HG03045 (cell line): ENCODE results near the gene MYCBP2.
"Not testable (repeated sequence)": the region's sequence is repeated elsewhere in the genome, so short reads cannot be mapped to it uniquely, and the experiment has no call there.

ENCODE experiments used
- ATAC-seq: cut with Tn5 transposase; IDR thresholded peaks from one replicate; pipeline ENCODE4 v1.9.1; 2021; ENCODE audit warnings: mild to moderate bottlenecking, moderate library complexity; ENCODE audit not compliant: unreplicated experiment

Gene MYCBP2

DNA sequence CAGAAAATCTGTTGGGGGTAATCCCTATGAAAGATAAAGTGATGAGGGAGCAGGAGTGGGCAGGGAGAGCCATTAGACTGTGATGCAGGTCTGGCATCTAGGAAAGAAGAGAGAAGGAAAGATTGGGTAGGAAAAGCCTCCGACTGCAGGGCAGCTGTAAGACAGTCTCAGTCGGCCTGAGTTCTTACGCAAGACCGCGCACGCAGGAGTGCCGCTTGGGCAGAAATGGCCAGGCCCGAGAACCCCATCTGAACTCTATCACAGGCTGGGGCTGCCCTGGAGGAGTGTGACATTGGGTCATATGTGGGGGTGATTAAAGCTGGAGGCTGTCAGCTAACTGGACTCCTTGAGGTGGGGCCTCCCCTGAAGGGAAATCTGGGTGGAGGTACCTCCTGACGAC, 286.1 kb downstream of the MYCBP2 start:
- no peak for ATAC-seq

DNA sequence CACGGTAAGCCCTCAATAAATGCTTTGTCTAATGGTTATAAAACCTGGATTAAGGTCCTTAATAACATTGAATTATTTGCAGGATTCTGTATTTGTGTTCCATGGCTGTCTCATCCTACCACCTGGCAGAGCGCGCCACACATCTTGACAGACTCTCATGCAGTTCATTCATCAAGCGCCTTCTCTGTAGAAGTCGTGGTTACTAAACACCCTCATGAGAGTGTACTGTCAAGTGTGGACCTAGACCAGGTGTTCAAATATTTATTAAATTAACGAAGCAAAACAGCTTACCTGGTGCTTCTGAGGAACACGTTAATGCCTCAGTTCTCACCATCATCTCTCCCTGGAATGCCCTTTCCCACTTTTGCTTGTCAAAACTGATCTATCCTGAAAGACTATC, 286.8 kb downstream of the MYCBP2 start:
- ATAC-seq = no peak

DNA sequence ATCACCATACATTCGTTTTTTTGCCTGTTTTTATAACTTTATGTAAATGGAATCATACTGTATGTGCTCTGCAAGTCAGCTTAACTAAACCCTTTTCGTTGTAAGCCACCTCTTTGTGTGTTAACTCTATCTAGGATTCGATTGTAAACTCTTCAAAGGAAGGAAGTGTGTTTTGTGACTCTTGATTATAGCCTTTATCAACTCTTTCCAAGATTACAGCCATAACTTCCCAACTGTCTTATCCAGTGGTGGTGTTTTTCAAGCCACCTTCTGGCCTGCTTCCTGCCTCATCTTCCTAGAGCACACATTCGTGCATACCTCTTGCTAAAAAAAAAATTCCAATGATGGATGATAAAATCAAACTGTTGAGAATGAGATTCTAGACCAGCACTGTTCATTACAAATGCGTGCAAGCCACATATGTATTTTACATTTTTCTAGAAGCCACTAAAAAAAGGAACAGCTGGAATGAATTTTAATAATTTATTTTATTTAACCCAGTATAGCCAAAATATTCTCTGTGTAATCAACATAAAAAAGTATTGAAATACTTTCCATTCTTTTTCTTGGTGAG, 287.9 kb downstream of the MYCBP2 start:
- ATAC-seq = no peak

DNA sequence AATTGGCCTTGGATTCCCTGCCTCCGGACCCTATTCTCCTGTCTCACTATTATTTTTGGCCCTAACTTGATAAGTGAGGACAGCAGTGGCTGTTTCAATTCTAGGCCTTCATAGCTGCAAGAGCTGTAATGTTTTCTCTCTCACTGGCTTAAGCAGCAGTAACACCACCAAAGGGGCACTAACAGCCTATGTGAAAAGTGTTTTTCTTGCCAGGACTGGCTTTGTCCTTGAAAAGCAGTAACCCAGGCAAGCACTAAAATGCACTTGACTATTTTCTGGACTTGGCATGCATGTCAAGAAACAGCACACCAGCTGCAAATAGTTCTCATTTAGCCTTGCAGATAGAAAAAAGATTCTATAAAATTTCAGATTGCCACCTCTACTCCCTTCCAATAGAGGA, 290.6 kb downstream of the MYCBP2 start:
- no peak for ATAC-seq

DNA sequence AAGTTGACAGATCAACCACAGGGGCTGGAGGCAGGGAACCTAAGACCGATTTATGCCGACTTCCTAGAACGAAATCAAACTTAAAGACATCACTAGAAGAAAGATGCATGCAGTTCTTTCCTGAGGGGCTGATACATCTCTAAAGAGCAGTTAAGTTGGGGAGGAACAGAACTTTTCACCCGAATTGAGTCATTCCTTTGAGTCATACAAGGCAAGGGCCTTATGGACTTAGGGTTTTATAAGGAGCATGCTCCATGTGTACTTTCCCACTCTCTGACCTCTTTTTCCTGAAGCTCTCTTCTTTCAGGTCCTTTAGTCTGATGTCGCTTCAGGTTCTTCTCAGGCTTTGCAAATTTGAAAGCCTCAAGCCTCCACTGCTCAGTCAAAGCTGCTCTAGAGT, 292.0 kb downstream of the MYCBP2 start:
- no peak for ATAC-seq

DNA sequence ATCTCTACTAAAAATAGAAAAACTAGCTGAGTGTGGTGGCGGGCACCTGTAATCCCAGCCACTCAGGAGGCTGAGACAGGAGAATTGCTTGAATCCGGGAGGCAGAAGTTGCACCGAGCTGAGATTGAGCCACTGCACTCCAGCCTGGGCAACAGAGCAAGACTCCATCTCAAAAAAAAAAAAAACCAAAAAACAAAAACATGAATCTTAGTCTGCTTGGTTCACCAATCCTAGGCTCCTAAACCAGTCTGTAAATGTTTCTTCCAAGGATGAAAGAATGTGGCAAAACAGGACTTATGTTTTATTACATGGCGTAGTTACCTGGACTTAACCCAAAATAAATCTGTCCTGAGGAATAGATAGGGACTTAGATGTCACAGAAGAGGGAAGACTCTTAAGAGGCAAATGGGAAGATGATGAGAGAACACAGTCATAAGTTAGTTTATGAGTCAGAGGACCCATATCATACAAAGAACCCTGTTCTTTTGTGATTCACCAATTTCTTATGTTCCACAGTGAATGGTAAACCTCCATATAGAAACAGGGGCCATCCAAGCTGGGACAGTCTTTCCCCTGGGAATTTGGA, 293.1 kb downstream of the MYCBP2 start:
- ATAC-seq = no peak

DNA sequence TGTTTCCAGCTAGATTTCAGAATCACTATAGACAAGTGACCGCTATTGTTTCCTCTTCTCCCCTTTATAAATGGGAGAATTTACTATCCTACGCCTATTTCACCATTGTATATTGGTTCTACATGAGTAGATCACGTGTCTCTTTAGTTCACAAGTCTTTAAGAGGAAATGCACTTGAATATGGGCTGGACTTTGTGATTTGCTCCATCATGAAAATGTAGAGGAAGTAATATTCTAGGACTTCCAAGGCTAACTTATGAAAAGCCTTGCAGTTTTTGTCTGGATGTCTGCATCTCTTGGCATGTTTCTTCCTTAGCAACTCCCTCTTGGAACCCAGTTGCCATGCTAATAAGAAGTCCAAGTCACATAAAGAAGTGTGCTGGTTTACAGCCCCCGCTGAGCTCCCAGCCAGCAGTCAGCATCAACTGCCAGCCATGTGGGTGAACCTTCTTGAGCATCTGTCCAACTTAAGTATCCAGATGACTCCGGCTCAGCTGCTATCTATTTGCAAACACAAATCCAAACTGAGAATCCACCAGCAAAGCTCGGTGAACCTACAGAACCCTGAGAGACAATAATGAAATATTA, 295.1 kb downstream of the MYCBP2 start:
- no peak for ATAC-seq

DNA sequence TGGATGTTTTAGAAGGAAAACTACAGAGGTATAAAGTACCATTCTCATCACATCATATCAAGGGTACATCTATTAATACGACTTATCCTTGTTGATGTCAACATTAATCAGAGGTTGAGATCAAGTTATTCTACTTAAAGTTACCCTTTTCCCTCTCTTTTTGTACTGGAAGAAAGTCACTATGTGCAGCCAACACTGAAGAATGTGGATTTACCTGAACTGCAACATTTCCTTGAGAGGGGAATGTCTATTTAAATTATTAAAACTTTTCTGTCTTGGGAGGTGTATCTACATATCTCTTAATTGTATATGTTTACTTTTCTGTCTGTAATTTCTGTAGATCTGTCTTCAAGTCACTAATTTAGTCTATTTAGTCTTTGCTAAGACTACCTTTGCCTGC, 297.5 kb downstream of the MYCBP2 start:
- ATAC-seq = no peak

DNA sequence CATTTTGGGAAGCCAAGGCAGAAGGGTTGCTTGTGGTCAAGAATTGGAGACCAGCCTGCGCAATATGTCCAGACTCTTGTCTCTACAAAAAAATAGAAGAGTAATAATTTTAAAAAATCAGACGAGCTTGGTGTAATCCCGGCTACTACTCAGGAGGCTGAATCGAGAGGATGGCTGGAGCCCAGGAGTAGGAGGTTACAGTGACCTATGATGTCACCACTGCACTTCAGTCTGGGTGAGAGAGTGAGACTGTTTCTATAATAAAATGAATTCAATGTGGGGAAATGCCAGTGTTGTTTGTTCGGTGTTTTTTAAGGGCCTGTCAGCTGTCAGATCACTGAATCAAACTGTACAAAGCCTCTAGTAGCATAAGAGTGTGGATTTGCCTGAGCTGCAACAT, 298.7 kb downstream of the MYCBP2 start:
- no peak for ATAC-seq

DNA sequence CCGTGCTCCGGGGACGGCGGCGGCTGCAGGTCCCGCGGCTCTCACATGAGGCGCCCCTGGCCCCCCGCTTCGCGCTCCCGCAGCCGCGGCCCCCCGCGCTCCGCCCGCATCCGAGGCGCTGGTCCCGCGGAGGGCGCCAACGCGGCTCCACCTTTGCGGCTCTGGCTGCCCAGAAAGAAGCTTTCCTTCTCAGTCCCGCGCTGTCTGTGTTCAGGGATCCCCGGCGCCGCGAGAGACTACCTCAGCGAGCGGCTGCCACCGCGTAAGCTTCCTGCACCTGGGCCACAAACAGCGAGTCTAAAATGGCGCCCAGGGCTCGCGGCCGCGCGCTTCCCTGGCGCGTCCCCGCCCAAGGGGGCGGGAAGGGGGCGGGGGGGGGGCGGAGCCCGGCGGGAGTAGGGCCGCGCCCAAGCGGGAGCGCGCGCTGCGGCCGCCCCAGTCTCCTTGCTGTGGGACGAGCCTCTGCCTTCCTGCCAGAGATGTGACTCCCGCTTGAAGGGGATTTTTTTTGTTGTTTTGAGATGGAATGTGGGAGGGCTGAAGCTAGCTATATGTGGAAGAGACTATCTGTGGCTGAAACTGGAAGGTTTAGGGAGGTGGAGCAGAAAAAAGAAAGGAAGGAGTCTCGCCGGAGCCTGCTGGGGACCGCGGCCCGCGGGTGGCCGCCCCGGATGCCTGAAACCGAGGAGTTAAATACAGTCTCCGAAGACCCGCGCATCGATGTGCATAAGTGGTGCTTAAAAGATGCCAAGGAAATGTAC, 299.9 kb downstream of the MYCBP2 start, which contains the start of gene FBXL3:
Gene FBXL3, minus strand, starts transcription at position 299 of the 761 bp plus-strand sequence. CDS start 5,299 bp downstream, outside the sequence.
- peak; percentile 69 for ATAC-seq

DNA sequence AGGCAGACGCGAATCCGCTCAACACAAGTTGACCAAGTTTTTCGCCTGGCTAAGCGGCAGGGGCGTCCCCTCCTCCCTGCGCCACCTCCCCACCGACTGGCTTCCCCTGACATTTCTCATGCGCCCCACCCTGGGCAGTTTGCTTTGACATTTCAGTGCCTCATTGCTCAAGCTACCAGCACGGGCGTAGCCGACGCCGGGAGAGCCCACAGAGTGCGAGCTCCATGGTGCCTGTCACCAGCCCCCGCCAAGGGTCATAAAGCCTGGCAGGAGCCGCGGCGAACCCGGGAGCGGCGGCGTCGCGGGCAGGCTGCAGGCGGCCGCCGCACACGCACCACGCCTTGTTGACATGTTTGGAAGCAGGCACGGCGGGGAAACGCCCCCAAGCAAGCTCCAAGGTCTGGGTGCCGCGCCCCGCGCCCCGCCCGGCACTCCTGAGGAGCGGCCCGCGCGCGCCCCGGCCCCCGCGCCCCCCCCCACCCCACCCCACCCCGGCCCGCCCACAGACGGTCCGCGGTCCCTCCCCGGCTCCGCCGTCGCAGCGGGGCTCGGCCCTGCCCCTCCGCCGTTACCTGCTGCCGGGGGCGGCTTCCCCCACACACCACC, 300.5 kb downstream of the MYCBP2 start:
- ATAC-seq = peak; percentile 62

DNA sequence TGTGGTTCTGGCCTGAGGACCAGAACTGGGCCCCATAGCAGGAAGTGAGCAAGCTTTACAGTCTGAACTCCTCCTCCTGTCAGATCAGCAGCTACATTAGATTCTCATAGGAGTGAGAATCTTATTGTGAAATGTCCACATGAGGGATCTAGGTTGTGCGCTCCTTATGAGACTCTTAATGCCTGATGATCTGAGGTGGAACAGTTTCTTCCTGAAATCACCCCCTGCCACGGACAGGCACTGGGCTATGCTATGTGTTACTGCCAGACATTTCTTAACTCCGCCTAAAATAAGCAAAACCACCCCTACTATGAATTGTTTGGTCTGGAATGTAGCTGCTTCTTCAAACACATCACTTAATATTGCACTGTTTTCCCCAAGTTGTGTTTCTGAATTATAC, 304.6 kb downstream of the MYCBP2 start:
- no peak for ATAC-seq

DNA sequence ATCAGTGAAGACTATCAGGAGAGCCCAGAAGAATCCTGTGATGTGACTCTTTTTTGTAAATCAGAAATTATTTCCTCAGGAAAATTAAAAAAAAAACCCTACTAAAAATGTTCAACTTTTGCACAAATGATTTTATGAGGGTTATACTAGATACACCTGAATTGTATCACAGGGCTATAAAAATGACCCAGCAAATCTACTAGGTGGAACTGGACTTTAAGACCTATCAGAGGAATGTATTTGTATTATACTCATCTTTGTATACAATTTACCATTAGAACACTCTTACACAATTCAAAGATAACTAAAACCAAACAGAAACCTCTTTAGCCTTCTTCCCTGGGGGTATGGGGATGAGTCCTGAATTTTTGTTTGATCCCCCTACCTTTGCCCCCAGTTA, 307.1 kb downstream of the MYCBP2 start:
- ATAC-seq = no peak

DNA sequence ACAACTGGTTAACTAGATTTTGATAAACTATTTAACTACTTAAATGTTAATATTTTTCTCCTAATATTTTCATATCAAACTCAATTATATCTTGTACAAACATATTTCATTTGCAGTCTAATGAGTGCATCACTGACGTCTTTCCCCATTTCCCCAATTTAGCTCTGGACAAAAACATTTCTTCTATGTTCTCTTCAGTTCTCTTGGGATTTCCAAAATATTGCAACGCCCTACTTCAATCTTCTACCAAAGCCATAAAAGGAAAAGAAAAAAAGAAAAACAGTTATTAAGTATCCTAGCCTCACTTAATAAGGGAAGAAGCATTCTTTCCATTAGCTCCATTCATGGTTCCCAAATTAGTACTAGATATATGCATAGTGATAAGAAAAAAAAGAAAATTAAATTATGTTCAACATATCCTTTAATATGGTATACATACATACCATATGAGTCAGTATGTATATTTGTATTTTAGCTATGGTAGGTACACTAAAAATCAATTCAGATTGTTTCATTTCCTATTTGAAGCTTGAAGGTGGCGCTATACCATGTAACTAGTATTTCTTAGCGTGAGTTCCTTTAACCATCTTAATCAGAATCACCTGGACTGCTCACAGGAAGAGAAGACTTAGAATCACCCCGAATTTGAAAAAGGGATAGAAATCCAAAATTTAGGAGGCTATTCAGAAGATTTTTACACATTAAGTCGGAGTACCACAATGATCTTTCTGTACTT, 309.8 kb downstream of the MYCBP2 start:
- no peak for ATAC-seq

DNA sequence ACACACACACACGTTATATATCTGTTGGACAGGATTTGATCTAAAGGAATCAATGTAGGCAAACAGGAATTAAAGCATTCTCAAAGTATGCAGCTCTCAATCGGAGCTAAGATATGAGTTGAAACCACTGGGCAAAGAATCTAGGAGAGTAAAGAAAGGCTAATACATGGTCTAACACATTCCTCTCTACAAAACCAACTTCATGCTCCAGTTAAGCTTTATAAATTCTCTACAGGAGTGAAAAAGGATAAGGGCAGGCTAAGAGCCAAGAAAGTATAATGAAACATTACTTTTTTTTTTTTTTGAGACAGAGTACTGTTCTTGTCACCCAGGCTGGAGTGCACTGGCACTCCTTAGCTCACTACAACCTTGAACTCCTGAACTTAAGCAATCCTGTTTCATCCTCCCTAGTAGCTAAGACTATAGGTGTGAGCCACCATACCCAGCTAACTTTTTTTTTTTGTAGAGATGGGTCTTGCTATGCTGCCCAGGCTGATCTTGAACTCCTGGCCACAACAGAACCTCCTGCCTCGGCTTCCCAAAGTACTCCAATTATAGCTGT, 310.6 kb downstream of the MYCBP2 start:
- ATAC-seq = no peak

DNA sequence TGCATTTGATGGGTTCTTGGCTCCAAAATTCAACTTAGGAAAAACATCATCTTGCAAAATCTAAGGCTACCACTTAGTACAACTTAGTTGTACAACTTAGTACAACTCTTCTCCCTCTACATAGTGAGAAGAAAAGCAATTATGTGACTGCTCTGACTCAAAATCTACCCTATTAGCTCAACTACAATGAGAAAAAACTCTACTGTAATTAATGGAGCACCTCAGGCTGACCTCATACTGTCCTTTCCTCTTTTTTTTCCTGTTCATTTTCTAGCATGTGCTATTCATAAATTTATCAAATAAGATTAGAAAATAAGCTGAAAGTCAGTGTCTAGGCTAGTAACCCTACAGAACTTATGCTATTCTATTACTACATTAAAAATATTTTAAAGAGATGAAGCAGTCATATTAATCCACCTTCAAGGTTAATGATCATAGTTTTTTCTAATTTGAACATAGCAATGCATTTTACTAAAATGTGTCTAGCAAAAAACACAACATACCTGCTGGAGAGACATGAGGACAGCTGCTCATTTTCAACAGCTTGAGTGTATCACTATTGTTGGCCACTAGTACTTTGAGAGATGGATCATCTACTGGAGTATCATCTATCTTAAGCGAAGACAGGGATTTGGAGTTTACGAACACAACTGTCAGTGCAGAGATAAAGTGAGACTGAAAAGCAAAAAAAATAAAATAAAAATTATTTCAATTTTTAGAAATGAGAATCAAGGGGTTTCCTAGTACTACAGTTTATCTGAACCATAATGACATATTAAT, 311.8 kb downstream of the MYCBP2 start:
- no peak for ATAC-seq

DNA sequence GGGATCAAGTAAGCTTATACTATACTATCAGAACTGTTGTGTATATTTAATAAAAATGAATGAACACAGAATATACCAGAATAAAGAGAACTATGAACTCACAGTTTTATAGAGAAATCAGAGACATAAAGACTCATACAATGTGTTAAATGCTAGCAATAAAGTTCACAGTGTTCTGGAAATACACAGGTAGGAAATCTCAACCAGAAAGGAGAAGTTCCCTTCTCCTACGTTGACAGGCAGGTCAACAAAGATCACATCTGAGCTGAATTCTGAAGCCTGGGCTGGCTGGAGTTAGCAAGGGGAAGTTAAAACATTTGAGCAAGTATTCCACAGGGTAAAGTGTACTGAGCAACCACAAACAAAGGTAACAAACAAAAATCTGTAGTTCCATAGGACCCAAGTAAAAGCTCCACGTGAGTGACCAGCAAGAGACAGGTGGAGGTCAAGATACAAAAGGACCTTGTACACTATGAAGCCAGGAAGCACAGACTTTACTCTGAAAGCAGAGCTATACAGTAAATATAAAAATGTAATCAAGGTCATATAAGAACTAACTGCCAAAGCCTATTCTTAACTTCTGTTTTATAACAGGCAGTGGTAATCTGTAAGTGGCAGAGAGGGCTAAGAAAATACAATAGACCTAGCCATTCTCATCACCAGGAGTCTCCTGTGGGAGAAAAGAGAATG, 312.9 kb downstream of the MYCBP2 start:
- ATAC-seq = no peak

DNA sequence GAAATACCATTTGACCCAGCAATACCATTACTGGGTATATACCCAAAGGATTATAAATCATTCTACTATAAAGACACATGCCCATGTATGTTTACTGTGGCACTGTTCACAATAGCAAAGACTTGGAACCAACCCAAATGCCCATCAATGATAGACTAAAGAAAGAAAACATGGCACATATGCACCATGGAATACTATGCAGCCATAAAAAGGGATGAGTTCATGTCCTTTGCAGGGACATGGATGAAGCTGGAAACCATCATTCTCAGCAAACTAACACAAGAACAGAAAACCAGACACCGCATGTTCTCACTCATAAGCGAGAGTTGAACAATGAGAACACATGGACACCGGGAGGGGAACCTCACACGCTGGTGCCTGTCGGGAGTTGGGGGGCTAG, 317.2 kb downstream of the MYCBP2 start:
- not testable (repeated sequence) for ATAC-seq

DNA sequence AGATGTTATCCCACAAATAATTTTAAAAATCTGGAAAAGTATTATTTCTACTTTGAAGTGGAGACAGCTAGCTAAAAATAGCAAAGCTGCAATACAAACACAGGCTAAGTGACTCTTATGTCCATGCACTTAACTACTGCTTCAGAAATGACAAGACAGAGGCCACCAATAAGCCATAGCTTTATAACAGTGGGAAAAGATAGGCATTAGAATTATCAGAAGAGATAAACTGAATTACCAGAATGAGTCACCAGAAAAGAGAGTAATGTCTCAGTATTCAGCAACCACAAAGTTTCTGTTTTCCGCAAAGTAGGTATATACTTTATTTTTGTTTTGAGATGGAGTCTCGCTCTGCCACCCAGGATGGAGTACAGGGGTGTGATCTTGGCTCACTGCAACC, 317.9 kb downstream of the MYCBP2 start:
- no peak for ATAC-seq
